Activated CD4-positive, alpha-beta memory T cell treated with anti-CD3 and anti-CD28 coated beads for 36 hours (primary cell): Measurements from ENCODE around the gene EFNB2. TPM values are rescaled to one million over a fixed set of nuclear protein-coding genes. Genes with fewer than 3 reads are reported as not detected.

ENCODE experiments used
- CTCF ChIA-PET: fragments of 350-600 bp; sonication (Branson Sonifier 250); formaldehyde crosslinking; loops from one replicate; lab custom pipeline; 2021; ENCODE audit warnings: antibody characterized with exemption, inconsistent platforms; lab: Charles Lee
- POLR2A ChIA-PET: fragments of 350-600 bp; sonication (Branson Sonifier 250); formaldehyde crosslinking; loops from one replicate; lab custom pipeline; 2021; ENCODE audit warnings: antibody characterized with exemption; lab: Charles Lee
- DNase-seq: peaks from one replicate; pipeline ENCODE4 v3.0.0-alpha.2; 2020
- H3K27ac Mint-ChIP-seq: one replicate; pipeline ENCODE4 v1.8.0; 2021; ENCODE audit warnings: mixed read lengths
- H3K27me3 Mint-ChIP-seq: one replicate; pipeline ENCODE4 v1.8.0; 2021; ENCODE audit warnings: mixed read lengths
- H3K36me3 Mint-ChIP-seq: one replicate; pipeline ENCODE4 v1.8.0; 2021; ENCODE audit warnings: mixed read lengths
- H3K4me1 Mint-ChIP-seq: one replicate; pipeline ENCODE4 v1.8.0; 2021; ENCODE audit warnings: low read depth, mixed read lengths
- H3K4me3 Mint-ChIP-seq: one replicate; pipeline ENCODE4 v1.8.0; 2021; ENCODE audit warnings: mild to moderate bottlenecking, mixed read lengths
- H3K9me3 Mint-ChIP-seq: one replicate; pipeline ENCODE4 v1.8.0; 2021; ENCODE audit warnings: mixed read lengths
- intact Hi-C: fragments of 100-400 bp; cut with micrococcal nuclease; formaldehyde crosslinking; loops from one replicate; pipeline ENCODE4 v1.15.1; 2023
- total RNA-seq, 2 experiments: library from RNA; stranded (reverse); gene quantifications; one replicate each; pipeline ENCODE4 v1.2.3, GENCODE V29; 2021

Gene EFNB2
- total RNA-seq, 2 experiments from 2014 or later = 0.07 TPM; not detected in 1

- CTCF ChIA-PET = interaction anchor here (1.0 kb wide), 1 partner anchor 11 kb away, joined by 3 read pairs; no protein-coding TSS in a partner anchor
- H3K4me3 Mint-ChIP-seq = no peak overlapping the region
- peaks cover 2% of the 10 kb centered on the region for H3K4me1 Mint-ChIP-seq
- POLR2A ChIA-PET = no interaction called here
- intact Hi-C loops = no loop called here
- H3K27ac Mint-ChIP-seq = no peak overlapping the region
- no peaks in the 10 kb centered on the region for H3K36me3 Mint-ChIP-seq
- H3K9me3 Mint-ChIP-seq = no peaks in the 10 kb centered on the region
- H3K27me3 Mint-ChIP-seq = peaks cover 10% of the 10 kb centered on the region
- DNase-seq = no peak
These were observed 29.7 kb downstream of the EFNB2 start for GRCh38 chr13:106505732-106506131.

GRCh38 chr13:106505295-106505694, 30.2 kb downstream of the EFNB2 start:
- no peak for DNase-seq
- Mint-ChIP-seq H3K36me3 (no peaks in the 10 kb centered on the region), H3K27me3 (peaks cover 14% of the 10 kb centered on the region), H3K9me3 (no peaks in the 10 kb centered on the region), H3K4me1 (peaks cover 2% of the 10 kb centered on the region), H3K4me3 (no peak overlapping the region), H3K27ac (no peak overlapping the region)
- ChIA-PET CTCF (interaction anchor here (0.8 kb wide), 1 partner anchor 413 kb away, joined by 3 read pairs; no protein-coding TSS in a partner anchor), POLR2A (no interaction called here)
- intact Hi-C loops = no loop called here

- Mint-ChIP-seq H3K27me3 (peaks cover 22% of the 10 kb centered on the region), H3K9me3 (no peaks in the 10 kb centered on the region), H3K4me3 (no peak overlapping the region), H3K4me1 (peaks cover 2% of the 10 kb centered on the region), H3K36me3 (no peaks in the 10 kb centered on the region), H3K27ac (no peak overlapping the region)
- POLR2A ChIA-PET = no interaction called here
- intact Hi-C loops = no loop called here
- DNase-seq = no peak
- CTCF ChIA-PET = no interaction called here
These were observed 31.6 kb downstream of the EFNB2 start for GRCh38 chr13:106503730-106504453.

- POLR2A ChIA-PET = no interaction called here
- no peak overlapping the region for H3K27ac Mint-ChIP-seq
These were observed 32.2 kb downstream of the EFNB2 start for GRCh38 chr13:106503272-106503671.

GRCh38 chr13:106500445-106500844, 35.0 kb downstream of the EFNB2 start:
- H3K4me1 Mint-ChIP-seq = no peaks in the 10 kb centered on the region
- DNase-seq = no peak
- intact Hi-C loops = no loop called here
- ChIA-PET CTCF (interaction anchor here (0.8 kb wide), 1 partner anchor 14 kb away, joined by 4 read pairs; no protein-coding TSS in a partner anchor), POLR2A (no interaction called here)
- no peak overlapping the region for H3K4me3 Mint-ChIP-seq
- no peaks in the 10 kb centered on the region for H3K36me3 Mint-ChIP-seq
- no peaks in the 10 kb centered on the region for H3K9me3 Mint-ChIP-seq
- H3K27me3 Mint-ChIP-seq = peaks cover 33% of the 10 kb centered on the region
- H3K27ac Mint-ChIP-seq = no peak overlapping the region

More at GRCh38 chr13:106503272-106503671, 32.2 kb downstream of the EFNB2 start:
- intact Hi-C loops = no loop called here
- CTCF ChIA-PET = no interaction called here
- no peak for DNase-seq
- Mint-ChIP-seq H3K9me3 (no peaks in the 10 kb centered on the region), H3K27me3 (peaks cover 26% of the 10 kb centered on the region), H3K4me3 (no peak overlapping the region), H3K36me3 (no peaks in the 10 kb centered on the region), H3K4me1 (peaks cover 2% of the 10 kb centered on the region)

- intact Hi-C loops = no loop called here
- DNase-seq = no peak
- peaks cover 34% of the 10 kb centered on the region for H3K27me3 Mint-ChIP-seq
- POLR2A ChIA-PET = no interaction called here
- H3K9me3 Mint-ChIP-seq = no peaks in the 10 kb centered on the region
- H3K4me3 Mint-ChIP-seq = no peak overlapping the region
- H3K4me1 Mint-ChIP-seq = no peaks in the 10 kb centered on the region
- CTCF ChIA-PET = no interaction called here
- H3K36me3 Mint-ChIP-seq = no peaks in the 10 kb centered on the region
- no peak overlapping the region for H3K27ac Mint-ChIP-seq
These were observed 35.6 kb downstream of the EFNB2 start for GRCh38 chr13:106499896-106500295.

- intact Hi-C loops = no loop called here
These were observed 36.3 kb downstream of the EFNB2 start for GRCh38 chr13:106499113-106499512.

GRCh38 chr13:106498571-106498970, 36.9 kb downstream of the EFNB2 start:
- Mint-ChIP-seq H3K27ac (no peak overlapping the region), H3K27me3 (peaks cover 42% of the 10 kb centered on the region), H3K9me3 (no peaks in the 10 kb centered on the region), H3K36me3 (no peaks in the 10 kb centered on the region), H3K4me3 (no peak overlapping the region), H3K4me1 (peaks cover 2% of the 10 kb centered on the region)
- DNase-seq = no peak
- CTCF ChIA-PET = no interaction called here
- intact Hi-C loops = no loop called here
- POLR2A ChIA-PET = interaction anchor here (0.6 kb wide), 1 partner anchor 151 kb away, joined by 3 read pairs; no protein-coding TSS in a partner anchor

More at GRCh38 chr13:106499113-106499512, 36.3 kb downstream of the EFNB2 start:
- DNase-seq = no peak
- POLR2A ChIA-PET = no interaction called here
- Mint-ChIP-seq H3K36me3 (no peaks in the 10 kb centered on the region), H3K4me3 (no peak overlapping the region), H3K27me3 (peaks cover 37% of the 10 kb centered on the region), H3K9me3 (no peaks in the 10 kb centered on the region), H3K4me1 (no peaks in the 10 kb centered on the region), H3K27ac (no peak overlapping the region)
- CTCF ChIA-PET = interaction anchor here (0.6 kb wide), 1 partner anchor 171 kb away, joined by 4 read pairs; no protein-coding TSS in a partner anchor

GRCh38 chr13:106498158-106498557, 37.3 kb downstream of the EFNB2 start:
- intact Hi-C loops = no loop called here
- no peak overlapping the region for H3K4me3 Mint-ChIP-seq
- DNase-seq = no peak
- no peak overlapping the region for H3K27ac Mint-ChIP-seq
- H3K9me3 Mint-ChIP-seq = no peaks in the 10 kb centered on the region
- H3K36me3 Mint-ChIP-seq = no peaks in the 10 kb centered on the region
- CTCF ChIA-PET = no interaction called here
- POLR2A ChIA-PET = interaction anchor here (0.6 kb wide), 1 partner anchor 151 kb away, joined by 3 read pairs; no protein-coding TSS in a partner anchor
- H3K4me1 Mint-ChIP-seq = peaks cover 4% of the 10 kb centered on the region
- peaks cover 45% of the 10 kb centered on the region for H3K27me3 Mint-ChIP-seq

GRCh38 chr13:106497079-106497478, 38.4 kb downstream of the EFNB2 start:
- no peak for DNase-seq
- CTCF ChIA-PET = no interaction called here
- H3K27ac Mint-ChIP-seq = no peak overlapping the region
- no peak overlapping the region for H3K4me3 Mint-ChIP-seq
- peaks cover 53% of the 10 kb centered on the region for H3K27me3 Mint-ChIP-seq
- POLR2A ChIA-PET = no interaction called here
- no peaks in the 10 kb centered on the region for H3K36me3 Mint-ChIP-seq
- H3K4me1 Mint-ChIP-seq = peaks cover 4% of the 10 kb centered on the region
- intact Hi-C loops = no loop called here
- H3K9me3 Mint-ChIP-seq = no peaks in the 10 kb centered on the region

GRCh38 chr13:106496072-106496997, 39.1 kb downstream of the EFNB2 start:
- no peaks in the 10 kb centered on the region for H3K36me3 Mint-ChIP-seq
- peaks cover 55% of the 10 kb centered on the region for H3K27me3 Mint-ChIP-seq
- peaks cover 4% of the 10 kb centered on the region for H3K4me1 Mint-ChIP-seq
- no peak overlapping the region for H3K27ac Mint-ChIP-seq
- H3K4me3 Mint-ChIP-seq = no peak overlapping the region
- DNase-seq = no peak
- intact Hi-C loops = no loop called here
- ChIA-PET CTCF (no interaction called here), POLR2A (no interaction called here)
- H3K9me3 Mint-ChIP-seq = no peaks in the 10 kb centered on the region

- no peak for DNase-seq
- H3K4me3 Mint-ChIP-seq = no peak overlapping the region
- CTCF ChIA-PET = interaction anchor here (0.8 kb wide), 1 partner anchor 11 kb away, joined by 3 read pairs; no protein-coding TSS in a partner anchor
- H3K9me3 Mint-ChIP-seq = no peaks in the 10 kb centered on the region
- POLR2A ChIA-PET = no interaction called here
- intact Hi-C loops = loop anchor here (5.0 kb wide), 1 partner anchor 37 kb away; no protein-coding TSS in a partner anchor
- peaks cover 13% of the 10 kb centered on the region for H3K4me1 Mint-ChIP-seq
- no peak overlapping the region for H3K27ac Mint-ChIP-seq
- H3K36me3 Mint-ChIP-seq = no peaks in the 10 kb centered on the region
- peaks cover 55% of the 10 kb centered on the region for H3K27me3 Mint-ChIP-seq
These were observed 40.5 kb downstream of the EFNB2 start for GRCh38 chr13:106494936-106495335.
